Neural cell (in vitro differentiated cells): Measurements from ENCODE around the gene SLC6A8. TPM values are rescaled to one million over a fixed set of nuclear protein-coding genes. Genes with fewer than 3 reads are reported as not detected.

Source experiments
- H2AFZ ChIP-seq: fragments of 200-600, 300-800 bp; sonication (generic), shearing (Covaris generic); 2 replicates; pipeline ENCODE4 v1.6.0; 2014; ENCODE audit warnings: low read depth, mild to moderate bottlenecking, antibody characterized with exemption, low read length, moderate library complexity
- H3F3A ChIP-seq: fragments of 200-600 bp; shearing (Covaris generic); 2 replicates; pipeline ENCODE4 v1.6.1; 2016; ENCODE audit warnings: mild to moderate bottlenecking, moderate library complexity, mixed read lengths, antibody characterized with exemption, low read length; ENCODE audit not compliant: insufficient read depth, poor library complexity, severe bottlenecking
- H3K27ac ChIP-seq: fragments of 200-600, 300-800 bp; sonication (generic), shearing (Covaris generic); 2 replicates; pipeline ENCODE4 v1.5.1; 2014; ENCODE audit warnings: mild to moderate bottlenecking, low read length, moderate library complexity
- H3K27me3 ChIP-seq: fragments of 300-800, 200-600 bp; sonication (generic), shearing (Covaris generic); 2 replicates; pipeline ENCODE4 v1.6.0; 2014; ENCODE audit warnings: mild to moderate bottlenecking, low read depth, low read length, moderate library complexity; ENCODE audit not compliant: insufficient read depth
- H3K36me3 ChIP-seq: fragments of 300-800, 200-600 bp; sonication (generic), shearing (Covaris generic); 2 replicates; pipeline ENCODE4 v1.5.1; 2014; ENCODE audit warnings: mild to moderate bottlenecking, antibody characterized with exemption, low read length, moderate library complexity; ENCODE audit not compliant: insufficient read depth
- H3K4me2 ChIP-seq: fragments of 300-800, 200-600 bp; sonication (generic), shearing (Covaris generic); 2 replicates; pipeline ENCODE4 v1.6.0; 2014; ENCODE audit warnings: mild to moderate bottlenecking, low read length
- H3K4me3 ChIP-seq: fragments of 300-800, 200-600 bp; sonication (generic), shearing (Covaris generic); 2 replicates; pipeline ENCODE4 v1.5.1; 2014; ENCODE audit warnings: mild to moderate bottlenecking, low read length, moderate library complexity
- H3K79me2 ChIP-seq: fragments of 200-600 bp; shearing (Covaris generic); replicated peaks from 2 replicates; pipeline ENCODE4 v1.6.0; 2014; ENCODE audit warnings: mild to moderate bottlenecking, low read length, moderate library complexity; ENCODE audit not compliant: insufficient read depth
- H3K9ac ChIP-seq: fragments of 300-800, 200-600 bp; sonication (generic), shearing (Covaris generic); 2 replicates; pipeline ENCODE4 v1.6.1; 2016; ENCODE audit warnings: mild to moderate bottlenecking, low read length, mixed read lengths
- H3K9me2 ChIP-seq: fragments of 200-600 bp; shearing (Covaris generic); 2 replicates; pipeline ENCODE4 v1.6.1; 2016; ENCODE audit warnings: mild to moderate bottlenecking, low read length, mixed read lengths; ENCODE audit not compliant: insufficient read depth
- H3K9me3 ChIP-seq: fragments of 200-600, 300-800 bp; sonication (generic), shearing (Covaris generic); 2 replicates; pipeline ENCODE4 v1.6.1; 2016; ENCODE audit warnings: mild to moderate bottlenecking, mixed run types, low read length, moderate library complexity, mixed read lengths
- H4K20me1 ChIP-seq: fragments of 200-600 bp; shearing (Covaris generic); 2 replicates; pipeline ENCODE4 v1.6.1; 2016; ENCODE audit warnings: mild to moderate bottlenecking, mixed run types; ENCODE audit not compliant: insufficient read depth
- CTCF ChIP-seq: fragments of 450-650 bp; IDR thresholded peaks from 2 replicates; pipeline ENCODE4 v1.5.1; 2014; ENCODE audit warnings: antibody characterized with exemption, mild to moderate bottlenecking, moderate library complexity; ENCODE audit not compliant: poor library complexity, severe bottlenecking
- EP300 ChIP-seq: fragments of 450-650 bp; conservative IDR thresholded peaks from 2 replicates; pipeline ENCODE4 v1.6.1; 2014; ENCODE audit warnings: antibody characterized with exemption, mild to moderate bottlenecking, moderate library complexity; ENCODE audit not compliant: poor library complexity, severe bottlenecking
- EZH2 ChIP-seq: fragments of 200-600, 300-800 bp; shearing (Covaris generic), sonication (generic); IDR thresholded peaks from 2 replicates; pipeline ENCODE4 v1.6.1; 2014; ENCODE audit warnings: antibody characterized with exemption, low read length, borderline replicate concordance, mild to moderate bottlenecking; ENCODE audit not compliant: insufficient read depth, poor library complexity, severe bottlenecking
- MXI1 ChIP-seq: fragments of 450-650 bp; conservative IDR thresholded peaks from 2 replicates; pipeline ENCODE4 v1.6.1; 2014; ENCODE audit warnings: antibody characterized with exemption, mild to moderate bottlenecking; ENCODE audit not compliant: poor library complexity, severe bottlenecking
- POLR2AphosphoS5 ChIP-seq: IDR thresholded peaks from 2 replicates; pipeline ENCODE4 v1.6.1; 2012
- RAD21 ChIP-seq: fragments of 450-650 bp; conservative IDR thresholded peaks from 2 replicates; pipeline ENCODE4 v1.6.1; 2014; ENCODE audit warnings: antibody characterized with exemption, mild to moderate bottlenecking, moderate library complexity
- SMC3 ChIP-seq: fragments of 450-650 bp; conservative IDR thresholded peaks from 2 replicates; pipeline ENCODE4 v1.6.1; 2014; ENCODE audit warnings: antibody characterized with exemption, mild to moderate bottlenecking, moderate library complexity; ENCODE audit not compliant: poor library complexity
- TAF1 ChIP-seq: IDR thresholded peaks from 2 replicates; pipeline ENCODE4 v1.6.1; 2012; ENCODE audit warnings: low read depth
- polyA plus RNA-seq: library from polyadenylated mRNA; depleted of rRNA; stranded (reverse); fragments of >200 nt; gene quantifications from 2 replicates; pipeline ENCODE4 v1.2.3, GENCODE V29; 2014
- TF ChIP-seq, protein P1 (sequence below): IDR thresholded peaks from 2 replicates; pipeline ENCODE4 v1.6.1; 2012; ENCODE audit warnings: borderline replicate concordance

SLC6A8 gene
- polyA plus RNA-seq, 1 donor from 2014 or later = 36.4 TPM

DNA sequence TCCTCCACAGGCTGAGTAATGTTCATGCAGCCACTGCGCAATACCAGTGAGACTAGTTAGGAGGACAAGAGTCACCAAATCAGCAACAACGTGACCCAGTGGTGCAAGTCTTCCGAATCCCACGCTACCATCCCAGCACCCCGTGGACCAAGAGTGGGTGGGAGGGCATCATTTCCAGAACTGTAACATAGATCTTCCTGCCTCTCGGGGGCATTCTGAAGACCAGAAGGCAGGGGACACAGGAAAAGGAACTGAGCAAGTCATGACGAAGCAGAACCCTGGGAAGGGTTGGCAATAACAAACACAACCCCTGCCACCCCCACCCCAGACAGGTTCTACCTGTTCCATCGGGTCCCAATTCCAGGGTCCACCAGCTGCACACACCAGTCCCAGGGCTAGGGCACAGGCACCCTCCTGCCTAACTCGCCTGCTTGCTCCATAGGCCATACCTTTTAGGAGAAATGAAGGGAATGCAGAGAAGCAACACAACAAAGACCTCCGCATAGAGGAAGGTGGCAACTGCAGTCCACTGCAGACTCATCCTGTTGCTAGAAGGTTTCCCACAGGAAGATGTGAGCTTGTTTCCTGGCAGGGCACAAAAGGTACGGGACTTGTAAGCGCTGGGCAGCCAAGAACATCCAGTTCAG, 35.1 kb downstream of the SLC6A8 start:
- H3K27me3 ChIP-seq = no peaks in the 10 kb centered on the region
- H2AFZ ChIP-seq = no peak overlapping the region
- H3K9me3 ChIP-seq = no peaks in the 10 kb centered on the region
- H3K27ac ChIP-seq = peak overlapping the region; percentile 81
- H3K4me3 ChIP-seq = peak overlapping the region; percentile 78
- peak overlapping the region; percentile 75 for H3K9ac ChIP-seq
- no peaks in the 10 kb centered on the region for H3F3A ChIP-seq
- TF ChIP-seq TAF1 (no peak), EP300 (no peak), CTCF (no peak), MXI1 (no peak), EZH2 (no peak), POLR2AphosphoS5 (no peak), RAD21 (no peak), SMC3 (no peak)
- TF ChIP-seq, protein P1, sequence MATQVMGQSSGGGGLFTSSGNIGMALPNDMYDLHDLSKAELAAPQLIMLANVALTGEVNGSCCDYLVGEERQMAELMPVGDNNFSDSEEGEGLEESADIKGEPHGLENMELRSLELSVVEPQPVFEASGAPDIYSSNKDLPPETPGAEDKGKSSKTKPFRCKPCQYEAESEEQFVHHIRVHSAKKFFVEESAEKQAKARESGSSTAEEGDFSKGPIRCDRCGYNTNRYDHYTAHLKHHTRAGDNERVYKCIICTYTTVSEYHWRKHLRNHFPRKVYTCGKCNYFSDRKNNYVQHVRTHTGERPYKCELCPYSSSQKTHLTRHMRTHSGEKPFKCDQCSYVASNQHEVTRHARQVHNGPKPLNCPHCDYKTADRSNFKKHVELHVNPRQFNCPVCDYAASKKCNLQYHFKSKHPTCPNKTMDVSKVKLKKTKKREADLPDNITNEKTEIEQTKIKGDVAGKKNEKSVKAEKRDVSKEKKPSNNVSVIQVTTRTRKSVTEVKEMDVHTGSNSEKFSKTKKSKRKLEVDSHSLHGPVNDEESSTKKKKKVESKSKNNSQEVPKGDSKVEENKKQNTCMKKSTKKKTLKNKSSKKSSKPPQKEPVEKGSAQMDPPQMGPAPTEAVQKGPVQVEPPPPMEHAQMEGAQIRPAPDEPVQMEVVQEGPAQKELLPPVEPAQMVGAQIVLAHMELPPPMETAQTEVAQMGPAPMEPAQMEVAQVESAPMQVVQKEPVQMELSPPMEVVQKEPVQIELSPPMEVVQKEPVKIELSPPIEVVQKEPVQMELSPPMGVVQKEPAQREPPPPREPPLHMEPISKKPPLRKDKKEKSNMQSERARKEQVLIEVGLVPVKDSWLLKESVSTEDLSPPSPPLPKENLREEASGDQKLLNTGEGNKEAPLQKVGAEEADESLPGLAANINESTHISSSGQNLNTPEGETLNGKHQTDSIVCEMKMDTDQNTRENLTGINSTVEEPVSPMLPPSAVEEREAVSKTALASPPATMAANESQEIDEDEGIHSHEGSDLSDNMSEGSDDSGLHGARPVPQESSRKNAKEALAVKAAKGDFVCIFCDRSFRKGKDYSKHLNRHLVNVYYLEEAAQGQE = no peak
- H3K79me2 ChIP-seq = peaks cover 16% of the 10 kb centered on the region
- no peaks in the 10 kb centered on the region for H3K9me2 ChIP-seq
- no peaks in the 10 kb centered on the region for H4K20me1 ChIP-seq
- H3K36me3 ChIP-seq = no peaks in the 10 kb centered on the region
- H3K4me2 ChIP-seq = peak overlapping the region; percentile 51

DNA sequence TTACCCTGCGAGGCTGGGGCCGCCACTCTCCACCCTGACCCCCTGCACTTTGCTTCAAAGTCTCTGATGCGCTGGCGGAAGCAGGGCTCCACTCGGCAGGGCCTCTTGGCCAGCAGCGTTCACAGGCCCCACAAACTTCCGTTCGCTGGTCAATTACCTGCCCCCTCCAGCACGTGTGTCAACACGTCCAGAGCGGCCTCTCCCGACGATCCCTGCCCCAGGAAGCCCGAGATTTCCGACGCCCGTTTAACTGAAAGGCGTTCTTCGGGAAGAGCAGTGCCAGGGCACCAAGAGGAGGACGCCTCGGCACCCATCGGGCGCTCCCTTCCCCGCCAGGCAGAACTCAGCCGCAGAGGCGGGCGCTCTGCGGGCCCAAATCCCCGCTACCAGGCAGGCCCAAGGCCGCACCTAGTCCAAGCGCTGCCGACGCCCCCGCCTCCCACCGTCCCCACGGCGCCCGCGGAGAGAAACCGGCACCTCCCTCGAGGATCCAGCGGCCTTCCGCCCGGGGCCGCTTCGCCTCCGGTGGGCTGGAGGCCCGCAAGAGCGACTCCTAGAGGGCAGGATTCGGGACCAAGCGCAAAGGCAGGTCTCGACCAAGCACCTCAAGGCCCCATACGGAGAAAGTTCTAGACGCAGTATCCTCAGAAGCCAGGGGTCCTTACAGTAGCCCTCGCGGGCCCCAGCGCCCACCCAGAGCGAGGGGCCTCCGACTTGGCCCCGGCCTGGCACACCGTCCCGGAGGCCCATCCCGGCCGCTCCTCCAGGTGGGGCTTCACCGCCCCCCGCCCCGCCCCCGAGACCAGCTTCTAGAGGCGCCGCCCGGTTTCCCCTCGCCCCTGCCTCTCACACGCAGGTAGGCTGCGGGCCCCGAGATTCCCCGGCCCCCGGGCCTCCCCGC, 35.9 kb downstream of the SLC6A8 start:
- no peaks in the 10 kb centered on the region for H3K27me3 ChIP-seq
- H3K79me2 ChIP-seq = peaks cover 16% of the 10 kb centered on the region
- H3K9me3 ChIP-seq = no peaks in the 10 kb centered on the region
- H3F3A ChIP-seq = no peaks in the 10 kb centered on the region
- no peaks in the 10 kb centered on the region for H3K36me3 ChIP-seq
- TF ChIP-seq MXI1 = no peak
- no peak for TF ChIP-seq POLR2AphosphoS5
- TF ChIP-seq EZH2 = no peak
- peak; percentile 6 for TF ChIP-seq RAD21
- TF ChIP-seq SMC3 = peak; percentile 6
- TF ChIP-seq, protein P1 = no peak
- TF ChIP-seq TAF1 = no peak
- TF ChIP-seq EP300 = no peak
- peak; percentile 50 for TF ChIP-seq CTCF
- peak overlapping the region; percentile 75 for H3K9ac ChIP-seq
- H3K4me2 ChIP-seq = peak overlapping the region; percentile 51
- H4K20me1 ChIP-seq = no peaks in the 10 kb centered on the region
- H3K4me3 ChIP-seq = peak overlapping the region; percentile 78
- H3K27ac ChIP-seq = peak overlapping the region; percentile 81
- H3K9me2 ChIP-seq = no peaks in the 10 kb centered on the region
- no peak overlapping the region for H2AFZ ChIP-seq
